ENCODE results near the gene NUDT15. TPM values are rescaled to one million over a fixed set of nuclear protein-coding genes. Genes with fewer than 3 reads are reported as not detected.

NUDT15 gene
- total and polyA plus RNA-seq, 10 of the 15 experiments (the other 5 are each of a cell fraction or from before 2014, with no cell fraction given), result 11.4 to 26.7 (median 18.0) TPM

GRCh38 chr13:48038761-48039160 is 1.2 kb downstream of the NUDT15 start:
- intact Hi-C loops (cut with micrococcal nuclease; ENCODE audit: unreplicated experiment), result loop anchor here (1.0 to 5.0 kb wide), 2 partner anchors 37 to 264 kb away; partner anchors contain the start of genes RB1 and SUCLA2
- peak overlapping the region; percentile 95; the same call in 1 of the 2 replicates for H3K27ac ChIP-seq (ENCODE audit: control insufficient read depth, insufficient read depth)
- BruUV-seq (replicated peaks), result no TSS peak
- peaks cover 1 to 3% of the 10 kb centered on the region in 2 experiments; a peak in 2 of 4 replicates for H3K36me3 ChIP-seq (ENCODE audit: control insufficient read depth in 2 of 2, insufficient read depth in 2 of 2, low read length in 1 of 2)
- peaks cover 15% of the 10 kb centered on the region for H3K79me2 ChIP-seq (ENCODE audit: control insufficient read depth, insufficient read depth, low read length)
- H3K4me1 ChIP-seq (ENCODE audit: control insufficient read depth, insufficient read depth, low read length), result peaks cover 8% of the 10 kb centered on the region
- peak; percentile 22 for ATAC-seq
- no peak for DNase-seq (ENCODE audit: low read depth, low spot score)
- no peaks in the 10 kb centered on the region for H3K27me3 ChIP-seq (replicated peaks in 1 of 2; ENCODE audit: control insufficient read depth in 2 of 2, insufficient read depth in 2 of 2, low read length in 1 of 2)
- H3K9ac ChIP-seq (ENCODE audit: control insufficient read depth, insufficient read depth, low read length), result peak overlapping the region; percentile 79; the same call in 1 of the 2 replicates
- CTCF ChIA-PET, result interaction anchor here (0.7 to 4.5 kb wide), 21 partner anchors 8 to 710 kb away, joined by 3 to 32 read pairs (median 5); partner anchors contain the start of genes MED4 and SUCLA2
- peak overlapping the region; percentile 79 for H3K4me2 ChIP-seq (ENCODE audit: control insufficient read depth, insufficient read depth)
- no peak overlapping the region for H2AFZ ChIP-seq (ENCODE audit: control insufficient read depth, low read depth, low read length)
- RAD21 ChIA-PET (ENCODE audit: unreplicated experiment), result interaction anchor here (1.0 to 2.3 kb wide), 5 partner anchors 27 to 541 kb away, joined by 3 to 8 read pairs (median 4); no protein-coding TSS in a partner anchor
- 40% methylated on average over 1 of the region's 1 CpG for WGBS (ENCODE audit: insufficient coverage, insufficient replicate concordance, low lambda C conversion rate, missing lambda C conversion rate)
- no peaks in the 10 kb centered on the region; the same call in 2 of the 3 replicates for H3K9me3 ChIP-seq (replicated peaks; ENCODE audit: control insufficient read depth, insufficient read depth, low read length)
- no peak for FAIRE-seq
- POLR2A ChIA-PET, result interaction anchor here (0.9 to 2.1 kb wide), 3 partner anchors 27 to 56 kb away, joined by 3 to 9 read pairs (median 8); partner anchors contain the start of gene MED4
- peak overlapping the region; percentile 85 for H3K4me3 ChIP-seq
- H4K20me1 ChIP-seq (ENCODE audit: control insufficient read depth, insufficient read depth), result no peaks in the 10 kb centered on the region; the same call in 1 of the 2 replicates
- in situ Hi-C loops (cut with MboI), result no loop called here
- SMC1A ChIA-PET (ENCODE audit: uncharacterized antibody, unreplicated experiment), result interaction anchor here (0.9 to 2.2 kb wide), 6 partner anchors 9 to 542 kb away, joined by 3 to 16 read pairs (median 5); no protein-coding TSS in a partner anchor
- TF ChIP-seq CHD4 (IDR thresholded peaks at IDR 0.05) (no peak), RAD21 (IDR thresholded peaks at IDR 0.05; ENCODE audit: insufficient read depth, low read depth, low read length) (no peak), STAT3 (IDR thresholded peaks at IDR 0.05; ENCODE audit: low read depth, low read length) (no peak), ZNF274 (IDR thresholded peaks at IDR 0.05; ENCODE audit: insufficient read depth, insufficient read length) (no peak), ATF7 (IDR thresholded peaks at IDR 0.05; ENCODE audit: low read depth) (no peak), HCFC1 (IDR thresholded peaks at IDR 0.05; ENCODE audit: low read length) (no peak), ZNF217 (IDR thresholded peaks at IDR 0.05) (no peak), USF2 (IDR thresholded peaks at IDR 0.05; ENCODE audit: borderline replicate concordance, low read depth, low read length) (no peak), GABPA (IDR thresholded peaks at IDR 0.05; ENCODE audit: low read depth) (no peak), ZZZ3 (IDR thresholded peaks at IDR 0.05; ENCODE audit: control insufficient read depth, insufficient read length, low read depth) (no peak), CUX1 (IDR thresholded peaks at IDR 0.05; ENCODE audit: insufficient replicate concordance, low read depth, low read length) (no peak), USF1 (IDR thresholded peaks at IDR 0.05; ENCODE audit: borderline replicate concordance, extremely low read length, insufficient read depth, low read depth, low read length) (no peak), GATAD2B (conservative IDR thresholded peaks at IDR 0.05; ENCODE audit: low read depth) (no peak), ASH2L (IDR thresholded peaks at IDR 0.05; ENCODE audit: borderline replicate concordance, low read depth) (no peak), ZNF384 (IDR thresholded peaks at IDR 0.05; ENCODE audit: borderline replicate concordance, low read depth, low read length) (0 out of 2 replicates have a peak, but pooled peaks have one; percentile 3), ZNF207 (IDR thresholded peaks at IDR 0.05; ENCODE audit: borderline replicate concordance) (no peak), IKZF2 (IDR thresholded peaks at IDR 0.05) (peak in 1 of 2 experiments; percentile 45; a peak in 1 of 4 replicates), FOXM1 (IDR thresholded peaks at IDR 0.05; ENCODE audit: low read depth, low read length) (no peak)

Measured in GM12878 (cell line).